ENCODE measurements around the gene SARDH. TPM values are rescaled to one million over a fixed set of nuclear protein-coding genes. Genes with fewer than 3 reads are reported as not detected.

SARDH gene
- total and polyA plus RNA-seq, 2 donors (not counting 3 experiments of a cell fraction or from before 2014, with no cell fraction given) = 0.19 to 0.44 TPM

DNA sequence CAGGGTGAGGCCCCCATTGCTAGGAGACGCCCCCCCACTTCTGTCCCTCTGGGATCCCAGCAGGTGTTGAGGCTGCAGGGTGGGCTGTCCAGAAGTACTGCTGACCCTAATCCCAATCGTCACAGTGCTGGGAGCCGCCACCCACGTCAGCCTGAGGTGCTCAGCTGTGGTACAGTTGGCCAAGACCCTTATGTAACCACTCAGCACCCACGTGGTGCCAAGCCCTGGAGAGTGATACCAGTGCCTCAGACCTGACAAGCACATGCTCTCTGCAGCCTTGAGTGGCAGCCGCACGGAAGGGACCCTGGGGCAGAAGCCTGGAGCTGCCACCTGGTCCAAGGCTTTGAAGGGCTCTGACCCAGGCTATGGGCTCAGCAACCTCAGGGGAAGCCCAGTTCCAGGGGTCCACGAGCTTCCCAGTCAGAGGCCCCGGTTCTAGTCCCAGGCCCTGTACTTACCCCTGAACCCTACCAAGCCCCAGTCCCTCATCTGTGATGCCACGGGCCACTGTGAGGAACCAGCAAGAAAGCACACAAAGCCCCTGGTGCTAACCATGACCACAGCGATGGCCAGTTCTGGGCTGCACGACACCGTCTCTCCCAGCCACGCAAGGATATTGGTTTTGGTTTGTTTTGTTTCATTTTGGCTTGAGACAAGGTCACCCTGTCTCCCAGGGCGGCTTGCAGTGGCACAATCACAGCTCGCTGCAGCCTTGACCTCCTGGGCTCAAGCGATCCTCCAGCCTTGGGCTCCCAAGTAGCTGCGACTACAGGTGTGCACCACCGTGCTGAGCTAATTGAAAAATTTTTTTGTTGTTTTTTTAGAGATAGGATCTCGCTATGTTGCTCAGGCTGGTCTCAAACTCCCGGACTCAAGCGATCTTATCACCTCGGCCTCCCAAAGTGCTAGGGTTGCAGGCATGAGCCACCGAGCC is 51.2 kb downstream of the SARDH start:
- intact Hi-C loops (cut with micrococcal nuclease) = no loop called here
- no peaks in the 10 kb centered on the region for H3K27me3 ChIP-seq (ENCODE audit: control insufficient read depth in 2 of 2, insufficient read depth in 2 of 2, low read length in 2 of 2)
- H3K9me1 ChIP-seq (replicated peaks; ENCODE audit: control insufficient read depth, extremely low read depth, insufficient read depth, low read length) = no peaks in the 10 kb centered on the region
- no peak overlapping the region for H3K27ac ChIP-seq (ENCODE audit: insufficient read depth, low read depth, low read length)
- ChIA-PET CTCF (no interaction called here), POLR2A (no interaction called here)
- H3K36me3 ChIP-seq (ENCODE audit: control insufficient read depth in 2 of 2, extremely low read depth in 1 of 2, insufficient read depth in 2 of 2, low read length in 2 of 2) = no peaks in the 10 kb centered on the region
- BruUV-seq (replicated peaks) = no TSS peak
- dilution Hi-C loops (cut with MboI; ENCODE audit: extremely low pct_ligation_motif_present, low sequenced_read_pairs) = no loop called here
- H3K9me3 ChIP-seq (replicated peaks; ENCODE audit: control insufficient read depth, insufficient read depth, low read length) = no peaks in the 10 kb centered on the region
- TF ChIP-seq POLR2A (IDR thresholded peaks at IDR 0.05; ENCODE audit: low read depth, low read length) = no peak
- no peak for TF ChIP-seq EZH2 (IDR thresholded peaks at IDR 0.05; ENCODE audit: borderline replicate concordance, low read depth, low read length, severe bottlenecking)
- no peak for TF ChIP-seq GATA2 (IDR thresholded peaks at IDR 0.05; ENCODE audit: insufficient read depth, insufficient read length, low read depth, low read length)
- TF ChIP-seq, protein P1, sequence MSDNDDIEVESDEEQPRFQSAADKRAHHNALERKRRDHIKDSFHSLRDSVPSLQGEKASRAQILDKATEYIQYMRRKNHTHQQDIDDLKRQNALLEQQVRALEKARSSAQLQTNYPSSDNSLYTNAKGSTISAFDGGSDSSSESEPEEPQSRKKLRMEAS (IDR thresholded peaks at IDR 0.05; ENCODE audit: insufficient read depth, insufficient read length) = no peak
- TF ChIP-seq FOS (IDR thresholded peaks at IDR 0.05; ENCODE audit: borderline replicate concordance, insufficient read depth, low read length) = no peak
- no peak for TF ChIP-seq POLR2AphosphoS5 (IDR thresholded peaks at IDR 0.05; ENCODE audit: insufficient read depth, low read depth, low read length)
- no peak for TF ChIP-seq MYC (IDR thresholded peaks at IDR 0.05; ENCODE audit: low read depth, low read length)
- TF ChIP-seq, protein P2, sequence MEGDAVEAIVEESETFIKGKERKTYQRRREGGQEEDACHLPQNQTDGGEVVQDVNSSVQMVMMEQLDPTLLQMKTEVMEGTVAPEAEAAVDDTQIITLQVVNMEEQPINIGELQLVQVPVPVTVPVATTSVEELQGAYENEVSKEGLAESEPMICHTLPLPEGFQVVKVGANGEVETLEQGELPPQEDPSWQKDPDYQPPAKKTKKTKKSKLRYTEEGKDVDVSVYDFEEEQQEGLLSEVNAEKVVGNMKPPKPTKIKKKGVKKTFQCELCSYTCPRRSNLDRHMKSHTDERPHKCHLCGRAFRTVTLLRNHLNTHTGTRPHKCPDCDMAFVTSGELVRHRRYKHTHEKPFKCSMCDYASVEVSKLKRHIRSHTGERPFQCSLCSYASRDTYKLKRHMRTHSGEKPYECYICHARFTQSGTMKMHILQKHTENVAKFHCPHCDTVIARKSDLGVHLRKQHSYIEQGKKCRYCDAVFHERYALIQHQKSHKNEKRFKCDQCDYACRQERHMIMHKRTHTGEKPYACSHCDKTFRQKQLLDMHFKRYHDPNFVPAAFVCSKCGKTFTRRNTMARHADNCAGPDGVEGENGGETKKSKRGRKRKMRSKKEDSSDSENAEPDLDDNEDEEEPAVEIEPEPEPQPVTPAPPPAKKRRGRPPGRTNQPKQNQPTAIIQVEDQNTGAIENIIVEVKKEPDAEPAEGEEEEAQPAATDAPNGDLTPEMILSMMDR (IDR thresholded peaks at IDR 0.05; ENCODE audit: extremely low read depth in 1 of 2, insufficient read depth in 1 of 2, low read depth in 1 of 2, low read length in 2 of 2) = no peak
- TF ChIP-seq JUN (IDR thresholded peaks at IDR 0.05; ENCODE audit: borderline replicate concordance, insufficient read depth, insufficient read length, low read depth) = no peak
- FAIRE-seq (no peak), DNase-seq (ENCODE audit: low read depth, low spot score) (no peak)
- H3K79me2 ChIP-seq (ENCODE audit: control insufficient read depth, insufficient read depth, low read length) = no peaks in the 10 kb centered on the region
- no peak overlapping the region for H2AFZ ChIP-seq (ENCODE audit: low read depth, low read length)
- no peak overlapping the region for H3K4me3 ChIP-seq (replicated peaks in 1 of 3; ENCODE audit: insufficient read depth in 1 of 3, low read depth in 1 of 3, low read length in 3 of 3)
- H3K9ac ChIP-seq (replicated peaks; ENCODE audit: extremely low read depth, insufficient read depth, low read length) = no peak overlapping the region
- no peak overlapping the region for H3K4me2 ChIP-seq (ENCODE audit: insufficient read depth, low read length)
- H3K4me1 ChIP-seq (ENCODE audit: control insufficient read depth, extremely low read depth, insufficient read depth, low read length) = peaks cover 6% of the 10 kb centered on the region
- no peaks in the 10 kb centered on the region for H4K20me1 ChIP-seq (replicated peaks; ENCODE audit: control insufficient read depth, extremely low read depth, insufficient read depth, low read length)
